H1 (cell line): ENCODE results near the gene MRPL3. TPM values are rescaled to one million over a fixed set of nuclear protein-coding genes. Genes with fewer than 3 reads are reported as not detected.

Experiments
- CTCF ChIA-PET: fragments of 300-600 bp; sonication (Branson Sonifier 250); formaldehyde crosslinking; loops from one replicate; lab custom pipeline; 2021; ENCODE audit not compliant: partially characterized antibody; lab: Charles Lee
- POLR2A ChIA-PET: fragments of 300-600 bp; sonication (Branson Sonifier 250); formaldehyde crosslinking; loops from one replicate; lab custom pipeline; 2021; ENCODE audit warnings: inconsistent platforms; ENCODE audit not compliant: partially characterized antibody; lab: Charles Lee
- DNase-seq, 2 experiments: peaks; one replicate each; pipeline versions ENCODE4 v3.0.0 to v3.0.0-alpha.2; 2010 to 2022; ENCODE audit warnings: low spot score in 2 of 2, low read depth in 1 of 2, mixed read lengths in 1 of 2
- FAIRE-seq: peaks from 2 replicates; lab custom pipeline; 2011; peaks lifted over from hg19 to GRCh38; lab: Jason Lieb, UNC
- H2AFZ ChIP-seq: 2 replicates; pipeline ENCODE4 v1.8.1; 2012; ENCODE audit warnings: low read length, inconsistent platforms
- H2AK5ac ChIP-seq: 2 replicates; pipeline ENCODE4 v1.6.1; 2013; ENCODE audit warnings: low read depth, low read length
- H2BK120ac ChIP-seq: replicated peaks from 2 replicates; pipeline ENCODE3; 2013; ENCODE audit warnings: low read depth, low read length, inconsistent platforms
- H2BK12ac ChIP-seq: 2 replicates; pipeline ENCODE4 v1.6.1; 2013; ENCODE audit warnings: low read depth, low read length
- H2BK15ac ChIP-seq: 2 replicates; pipeline ENCODE4 v1.6.1; 2013; ENCODE audit warnings: low read length
- H2BK20ac ChIP-seq: 2 replicates; pipeline ENCODE4 v1.6.1; 2013; ENCODE audit warnings: low read length
- H2BK5ac ChIP-seq: 2 replicates; pipeline ENCODE4 v1.6.1; 2013; ENCODE audit warnings: low read depth, low read length
- H3K14ac ChIP-seq: 2 replicates; pipeline ENCODE4 v1.6.1; 2013; ENCODE audit warnings: inconsistent platforms; ENCODE audit not compliant: insufficient read length
- H3K18ac ChIP-seq: 2 replicates; pipeline ENCODE4 v1.6.1; 2013; ENCODE audit warnings: low read length; ENCODE audit errors: extremely low read depth
- H3K23ac ChIP-seq: 2 replicates; pipeline ENCODE4 v1.6.1; 2013; ENCODE audit warnings: inconsistent platforms; ENCODE audit not compliant: insufficient read length
- H3K23me2 ChIP-seq: 2 replicates; pipeline ENCODE4 v1.6.1; 2013; ENCODE audit warnings: low read depth, low read length
- H3K27ac ChIP-seq: 2 replicates; pipeline ENCODE4 v1.6.1; 2011; ENCODE audit warnings: low read depth, low read length, inconsistent platforms
- H3K27me3 ChIP-seq, 4 experiments: replicated peaks in 1 of 4; 1 replicate in 1 of 4; 2 replicates in 3 of 4; pipeline versions ENCODE4 v1.6.1 to v1.8.1; 2011 to 2013; ENCODE audit warnings: low read length in 3 of 4, mild to moderate bottlenecking in 3 of 4, inconsistent platforms in 2 of 4, mixed read lengths in 2 of 4, moderate library complexity in 1 of 4; ENCODE audit not compliant: control insufficient read depth in 3 of 4, insufficient read depth in 3 of 4; ENCODE audit errors: extremely low read depth in 1 of 4
- H3K36me3 ChIP-seq, 4 experiments: 2 replicates each; pipeline versions ENCODE4 v1.6.1 to v1.8.1; 2011 to 2013; ENCODE audit warnings: mild to moderate bottlenecking in 4 of 4, low read length in 3 of 4, moderate library complexity in 2 of 4, control low read depth in 1 of 4, inconsistent platforms in 1 of 4; ENCODE audit not compliant: insufficient read depth in 4 of 4, control insufficient read depth in 2 of 4
- H3K4ac ChIP-seq: replicated peaks from 2 replicates; pipeline ENCODE3; 2013; ENCODE audit warnings: low read length, low read depth, mixed read lengths, inconsistent platforms; ENCODE audit not compliant: insufficient read length
- H3K4me1 ChIP-seq, 4 experiments: replicated peaks in 1 of 4; 1 replicate in 1 of 4; 2 replicates in 3 of 4; pipeline versions ENCODE4 v1.6.1 to v1.8.1; 2011 to 2013; ENCODE audit warnings: low read length in 3 of 4, inconsistent platforms in 2 of 4, mixed read lengths in 1 of 4; ENCODE audit not compliant: insufficient read depth in 4 of 4, control insufficient read depth in 3 of 4
- H3K4me2 ChIP-seq, 2 experiments: 2 replicates each; pipeline versions ENCODE4 v1.6.1 to v1.8.1; 2011 to 2013; ENCODE audit warnings: low read depth in 2 of 2, low read length in 2 of 2, control low read depth in 1 of 2, inconsistent platforms in 1 of 2, mild to moderate bottlenecking in 1 of 2; ENCODE audit not compliant: insufficient read depth in 1 of 2
- H3K4me3 ChIP-seq, 4 experiments: fragments of 200-600, 300-600 bp in 1 of 4; sonication (generic), shearing (Covaris generic), sonication (Bioruptor Twin) in 1 of 4; 2 replicates each; pipeline versions ENCODE4 v1.5.1 to v1.8.1; 2011 to 2016; ENCODE audit warnings: low read length in 4 of 4, low read depth in 3 of 4, control low read depth in 2 of 4, inconsistent platforms in 2 of 4, mild to moderate bottlenecking in 2 of 4, mixed read lengths in 1 of 4, moderate library complexity in 1 of 4; ENCODE audit not compliant: insufficient read depth in 2 of 4; ENCODE audit errors: extremely low read depth in 1 of 4
- H3K56ac ChIP-seq: replicated peaks from 2 replicates; pipeline ENCODE3; 2013; ENCODE audit warnings: low read depth, mild to moderate bottlenecking, mixed read lengths, low read length, inconsistent platforms; ENCODE audit not compliant: insufficient read length
- H3K79me1 ChIP-seq: 2 replicates; pipeline ENCODE4 v1.6.1; 2013; ENCODE audit warnings: low read depth, low read length, control low read depth
- H3K79me2 ChIP-seq, 2 experiments: 2 replicates each; pipeline versions ENCODE4 v1.6.1 to v1.8.1; 2012 to 2013; ENCODE audit warnings: low read length in 2 of 2, mild to moderate bottlenecking in 2 of 2, inconsistent platforms in 1 of 2; ENCODE audit not compliant: insufficient read depth in 2 of 2, control insufficient read depth in 1 of 2
- H3K9ac ChIP-seq, 4 experiments: replicated peaks in 1 of 4; 1 replicate in 1 of 4; 2 replicates in 3 of 4; pipeline versions ENCODE4 v1.6.1 to v1.8.1; 2011 to 2013; ENCODE audit warnings: low read depth in 3 of 4, low read length in 3 of 4, control low read depth in 2 of 4, mild to moderate bottlenecking in 2 of 4, moderate library complexity in 2 of 4, inconsistent platforms in 1 of 4; ENCODE audit errors: extremely low read depth in 1 of 4
- H3K9me3 ChIP-seq, 2 experiments: 2 replicates each; pipeline versions ENCODE4 v1.6.1 to v1.8.1; 2012 to 2013; ENCODE audit warnings: mild to moderate bottlenecking in 2 of 2, moderate library complexity in 2 of 2, control low read depth in 1 of 2, inconsistent platforms in 1 of 2, low read depth in 1 of 2, low read length in 1 of 2, mixed read lengths in 1 of 2; ENCODE audit not compliant: insufficient read depth in 2 of 2
- H4K20me1 ChIP-seq, 2 experiments: replicated peaks in 1 of 2; 2 replicates each; pipeline versions ENCODE3 to v1.8.1; 2011 to 2013; ENCODE audit warnings: inconsistent platforms in 2 of 2, low read length in 2 of 2, mild to moderate bottlenecking in 1 of 2; ENCODE audit not compliant: insufficient read depth in 2 of 2, control insufficient read depth in 1 of 2
- H4K5ac ChIP-seq: 2 replicates; pipeline ENCODE4 v1.6.1; 2013; ENCODE audit warnings: low read length, low read depth, mixed read lengths, inconsistent platforms; ENCODE audit not compliant: insufficient read length
- H4K8ac ChIP-seq: 2 replicates; pipeline ENCODE4 v1.8.0; 2013; ENCODE audit warnings: mild to moderate bottlenecking, moderate library complexity, low read length, inconsistent platforms; ENCODE audit not compliant: insufficient read depth; ENCODE audit errors: extremely low read depth
- H4K91ac ChIP-seq: replicated peaks from 2 replicates; pipeline ENCODE3; 2013; ENCODE audit warnings: low read length, mixed read lengths, inconsistent platforms; ENCODE audit not compliant: insufficient read length
- CHD2 ChIP-seq: IDR thresholded peaks from 2 replicates; pipeline ENCODE4 v1.6.1; 2012; ENCODE audit warnings: low read length, improper control_type of control experiment
- JUND ChIP-seq: IDR thresholded peaks from 2 replicates; pipeline ENCODE4 v1.6.1; 2011; ENCODE audit warnings: mild to moderate bottlenecking, improper control_type of control experiment, low read length
- RAD21 ChIP-seq, 2 experiments: IDR thresholded peaks in 1 of 2; conservative IDR thresholded peaks in 1 of 2; 2 replicates each; pipeline ENCODE4 v1.6.1; 2011; ENCODE audit warnings: low read depth in 2 of 2, low read length in 2 of 2, improper control_type of control experiment in 1 of 2, inconsistent platforms in 1 of 2, mild to moderate bottlenecking in 1 of 2, moderate library complexity in 1 of 2
- SRF ChIP-seq: IDR thresholded peaks from 2 replicates; pipeline ENCODE4 v1.6.1; 2011; ENCODE audit warnings: mild to moderate bottlenecking, low read depth, low read length, moderate library complexity
- WGBS, 2 experiments: shearing (Covaris generic) in 1 of 2; methylation state at CpG; one replicate each; pipeline versions ENCODE4 v1.1.6 to v1.1.7; 2013 to 2015; ENCODE audit warnings: low lambda C conversion rate in 2 of 2, mixed read lengths in 2 of 2, inconsistent platforms in 1 of 2, low coverage in 1 of 2, missing lambda C conversion rate in 1 of 2; ENCODE audit not compliant: insufficient replicate concordance in 2 of 2, insufficient coverage in 1 of 2, insufficient read length in 1 of 2; ENCODE audit errors: extremely low coverage in 1 of 2, missing lambda C conversion rate in 1 of 2; 5-methylcytosine and 5-hydroxymethylcytosine counted together
- polyA plus RNA-seq, 7 experiments: library from polyadenylated mRNA; depleted of rRNA in 3 of 7; stranded (reverse) in 5 of 7; unstranded in 2 of 7; fragments of >200 nt in 5 of 7; fragments of 200-250 nt in 2 of 7; gene quantifications; 1 replicate in 5 of 7; 2 replicates in 1 of 7; 4 replicates in 1 of 7; pipeline versions ENCODE4 v1.2.1 to v1.2.3, GENCODE V29; 2011 to 2013; ENCODE audit warnings: missing spikeins in 2 of 7, mixed read lengths in 2 of 7
- total RNA-seq: library from RNA; stranded (reverse); fragmentation: NEBNext Ultra II Directional; extraction: Animal tissue kit (Norgen Biotek cat#: 25700); gene quantifications from 2 replicates; pipeline ENCODE4 v1.2.1, GENCODE V29; 2021

MRPL3 gene
- total and polyA plus RNA-seq, 2 of the 8 experiments (the other 6 are each of a cell fraction or from before 2014, with no cell fraction given): 164 to 175 TPM

GRCh38 chr3:131547585-131547984, 44.8 kb upstream of the MRPL3 start:
- ChIA-PET POLR2A (interaction anchor here (1.8 kb wide), 1 partner anchor 487 kb away, joined by 3 read pairs; the partner anchor contains the start of gene CPNE4), CTCF (interaction anchor here (0.7 to 4.6 kb wide), 4 partner anchors 9 to 643 kb away, joined by 4 to 39 read pairs (median 4); no protein-coding TSS in a partner anchor)
- H3K79me1 ChIP-seq: no peaks in the 10 kb centered on the region
- no peaks in the 10 kb centered on the region for H3K9me3 ChIP-seq
- H3K4me2 ChIP-seq: no peak overlapping the region
- H3K27me3 ChIP-seq: no peaks in the 10 kb centered on the region
- no peak overlapping the region for H3K18ac ChIP-seq
- H2AFZ ChIP-seq: no peak overlapping the region
- H3K27ac ChIP-seq: no peak overlapping the region
- no peak overlapping the region for H3K23ac ChIP-seq
- H3K4me1 ChIP-seq: no peaks in the 10 kb centered on the region
- H3K36me3 ChIP-seq: no peaks in the 10 kb centered on the region
- H3K4me3 ChIP-seq: no peak overlapping the region
- H3K9ac ChIP-seq: no peak overlapping the region
- no peak overlapping the region for H4K5ac ChIP-seq
- no peak overlapping the region for H4K8ac ChIP-seq
- H3K4ac ChIP-seq: no peak overlapping the region
- no peak for DNase-seq
- no peak overlapping the region for H2AK5ac ChIP-seq
- H4K91ac ChIP-seq: no peak overlapping the region
- WGBS, 2 experiments: 78% methylated on average over 1 of the region's 1 CpG; no CpG with 5 or more reads in 1 of the 2 experiments
- no peaks in the 10 kb centered on the region for H3K79me2 ChIP-seq
- no peak overlapping the region for H3K14ac ChIP-seq
- no peak overlapping the region for H2BK120ac ChIP-seq
- no peak overlapping the region for H2BK5ac ChIP-seq
- no peak for FAIRE-seq
- no peaks in the 10 kb centered on the region for H3K23me2 ChIP-seq
- H4K20me1 ChIP-seq: no peaks in the 10 kb centered on the region
- H3K56ac ChIP-seq: no peak overlapping the region
- H2BK15ac ChIP-seq: no peak overlapping the region
- no peak overlapping the region for H2BK20ac ChIP-seq
- H2BK12ac ChIP-seq: no peak overlapping the region
- TF ChIP-seq SRF (no peak), JUND (no peak), CHD2 (no peak), RAD21 (IDR thresholded peaks at IDR 0.05 in 1 of 2, conservative IDR thresholded peaks at IDR 0.05 in 1 of 2; ENCODE audit: low read depth in 2 of 2, low read length in 2 of 2) (no peak)
